K562 (cell line): ENCODE results near the gene JKAMP.
"Not testable (repeated sequence)": the region's sequence is repeated elsewhere in the genome, so short reads cannot be mapped to it uniquely, and the experiment has no call there.

Source experiments
- CEBPB ChIP-seq: fragments of 450-650 bp; IDR thresholded peaks from 2 replicates; pipeline ENCODE4 v1.6.1; 2016; ENCODE audit warnings: missing genetic modification characterization, missing compliant biosample characterization
- CHD1 ChIP-seq: fragments of 200-600 bp; sonication (generic); IDR thresholded peaks from one replicate; pipeline ENCODE4 v1.6.1; 2012; ENCODE audit warnings: mild to moderate bottlenecking, moderate library complexity, low read length, inconsistent platforms
- EWSR1 ChIP-seq: fragments of 450-650 bp; IDR thresholded peaks from 2 replicates; pipeline ENCODE4 v1.6.1; 2018; ENCODE audit warnings: borderline replicate concordance, mild to moderate bottlenecking, low read depth, moderate library complexity; ENCODE audit not compliant: partially characterized antibody
- HDAC2 ChIP-seq: fragments of 450-650 bp; IDR thresholded peaks from 2 replicates; pipeline ENCODE4 v1.6.1; 2016; ENCODE audit warnings: mild to moderate bottlenecking
- NR2F6 ChIP-seq: fragments of 450-650 bp; formaldehyde crosslinking; IDR thresholded peaks from 2 replicates; pipeline ENCODE4 v1.4.0; 2020; ENCODE audit warnings: mild to moderate bottlenecking
- RFX5 ChIP-seq: IDR thresholded peaks from 2 replicates; pipeline ENCODE4 v1.6.1; 2011; ENCODE audit warnings: low read depth, mild to moderate bottlenecking, improper control_type of control experiment, low read length
- RUNX1 ChIP-seq: sonication (generic); IDR thresholded peaks from 2 replicates; pipeline ENCODE4 v1.6.1; 2016; ENCODE audit warnings: antibody characterized with exemption, low read depth
- ZNF311 ChIP-seq: fragments of 250-450 bp; sonication (Bioruptor Pico); IDR thresholded peaks from 2 replicates; pipeline ENCODE4 v1.4.0; 2020; ENCODE audit warnings: mild to moderate bottlenecking, moderate library complexity
- TF ChIP-seq, protein P1 (sequence below), 2 experiments: fragments of 450-650 bp in 1 of 2; sonication (generic) in 1 of 2; formaldehyde crosslinking in 1 of 2; IDR thresholded peaks in 1 of 2; conservative IDR thresholded peaks in 1 of 2; 2 replicates each; pipeline versions ENCODE4 v1.6.1 to v1.8.1; 2016 to 2023; ENCODE audit warnings: mild to moderate bottlenecking in 2 of 2, moderate library complexity in 2 of 2, inconsistent platforms in 1 of 2, missing genetic modification reagents in 1 of 2

DNA sequence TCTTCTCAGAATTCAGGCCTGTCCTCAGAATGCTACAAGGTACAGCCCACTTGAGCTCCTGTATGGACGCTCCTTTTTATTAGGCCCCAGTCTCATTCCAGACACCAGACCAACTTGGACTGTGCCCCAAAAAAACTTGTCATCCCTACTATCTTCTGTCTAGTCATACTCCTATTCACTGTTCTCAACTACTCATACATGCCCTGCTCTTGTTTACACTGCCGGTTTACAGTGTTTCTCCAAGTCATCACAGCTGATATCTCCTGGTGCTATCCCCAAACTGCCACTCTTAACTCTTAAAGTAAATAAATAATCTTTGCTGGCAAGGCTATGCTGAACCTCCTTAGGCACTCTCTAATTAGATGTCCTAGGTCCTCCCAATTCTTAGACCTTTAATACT is 35.6 kb upstream of the JKAMP start:
- not testable (repeated sequence) for TF ChIP-seq HDAC2; CHD1; NR2F6 (CRISPR knock-in tag); CEBPB (tag); RUNX1; RFX5; ZNF311; EWSR1
- TF ChIP-seq, protein P1, sequence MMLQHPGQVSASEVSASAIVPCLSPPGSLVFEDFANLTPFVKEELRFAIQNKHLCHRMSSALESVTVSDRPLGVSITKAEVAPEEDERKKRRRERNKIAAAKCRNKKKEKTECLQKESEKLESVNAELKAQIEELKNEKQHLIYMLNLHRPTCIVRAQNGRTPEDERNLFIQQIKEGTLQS (IDR thresholded peaks at IDR 0.05), result not testable (repeated sequence)
- TF ChIP-seq, protein P1 (CRISPR knock-in tag; conservative IDR thresholded peaks at IDR 0.05), result not testable (repeated sequence)
